ENCODE data around the gene FAM3B. TPM values are rescaled to one million over a fixed set of nuclear protein-coding genes. Genes with fewer than 3 reads are reported as not detected.

Gene FAM3B
- total and polyA plus RNA-seq, 2 experiments from 2014 or later = 2.5 to 3.6 TPM

DNA sequence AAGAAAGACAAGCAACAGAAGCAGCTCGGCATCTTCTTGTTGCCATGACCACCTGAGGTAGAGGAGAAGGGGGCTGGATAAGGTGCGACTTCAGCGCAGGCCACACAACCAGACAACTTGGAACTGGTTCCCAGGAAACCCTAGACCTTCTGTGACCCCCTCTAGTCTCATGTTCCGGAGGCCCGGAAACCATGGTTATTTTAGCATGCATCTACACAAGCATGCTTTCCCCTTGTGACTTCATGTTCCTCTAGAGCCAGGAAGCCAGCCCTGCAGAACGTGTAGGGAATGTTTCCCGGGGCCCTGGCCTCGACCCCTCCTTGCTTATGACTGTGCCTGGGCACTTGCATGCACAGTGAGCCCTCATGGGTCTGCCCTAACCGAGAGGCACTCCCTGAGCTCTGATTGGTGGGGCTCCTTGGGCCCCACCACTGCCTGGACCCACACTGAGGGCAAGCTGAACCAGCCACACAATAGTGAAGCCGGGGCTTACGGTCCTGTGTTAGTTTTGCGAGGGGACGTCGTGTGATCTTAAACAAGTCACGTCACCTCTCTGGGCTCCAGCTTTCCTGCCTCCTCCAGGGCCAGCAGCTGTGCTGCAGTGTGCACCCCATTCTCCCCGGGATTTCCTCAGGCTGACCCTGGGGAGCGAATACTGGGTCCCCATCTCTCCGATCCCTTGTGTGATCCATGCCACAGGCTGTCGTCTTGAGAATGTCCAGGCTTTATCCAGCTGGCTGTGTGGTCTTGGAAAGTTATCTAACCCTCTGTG is 33.2 kb downstream of the FAM3B start:
- no peaks in the 10 kb centered on the region for H3K4me1 Mint-ChIP-seq
- no peaks in the 10 kb centered on the region for H3K36me3 Mint-ChIP-seq (ENCODE audit: low read depth)
- H3K4me3 ChIP-seq = no peak overlapping the region
- no peaks in the 10 kb centered on the region for H3F3A ChIP-seq (replicated peaks; ENCODE audit: low read depth)
- H3K4me2 ChIP-seq = no peak overlapping the region
- H3K36me3 ChIP-seq (ENCODE audit: insufficient read depth) = no peaks in the 10 kb centered on the region
- no peak for ATAC-seq
- H4K20me1 ChIP-seq (replicated peaks; ENCODE audit: insufficient read depth) = no peaks in the 10 kb centered on the region; the same call in 1 of the 2 replicates
- no peak for TF ChIP-seq NANOG (IDR thresholded peaks at IDR 0.05; ENCODE audit: borderline replicate concordance)
- TF ChIP-seq ZNF114 (CRISPR knock-in tag; IDR thresholded peaks at IDR 0.05) = no peak
- TF ChIP-seq ZNF331 (CRISPR knock-in tag; IDR thresholded peaks at IDR 0.05; ENCODE audit: low read depth) = no peak
- TF ChIP-seq, protein P1, sequence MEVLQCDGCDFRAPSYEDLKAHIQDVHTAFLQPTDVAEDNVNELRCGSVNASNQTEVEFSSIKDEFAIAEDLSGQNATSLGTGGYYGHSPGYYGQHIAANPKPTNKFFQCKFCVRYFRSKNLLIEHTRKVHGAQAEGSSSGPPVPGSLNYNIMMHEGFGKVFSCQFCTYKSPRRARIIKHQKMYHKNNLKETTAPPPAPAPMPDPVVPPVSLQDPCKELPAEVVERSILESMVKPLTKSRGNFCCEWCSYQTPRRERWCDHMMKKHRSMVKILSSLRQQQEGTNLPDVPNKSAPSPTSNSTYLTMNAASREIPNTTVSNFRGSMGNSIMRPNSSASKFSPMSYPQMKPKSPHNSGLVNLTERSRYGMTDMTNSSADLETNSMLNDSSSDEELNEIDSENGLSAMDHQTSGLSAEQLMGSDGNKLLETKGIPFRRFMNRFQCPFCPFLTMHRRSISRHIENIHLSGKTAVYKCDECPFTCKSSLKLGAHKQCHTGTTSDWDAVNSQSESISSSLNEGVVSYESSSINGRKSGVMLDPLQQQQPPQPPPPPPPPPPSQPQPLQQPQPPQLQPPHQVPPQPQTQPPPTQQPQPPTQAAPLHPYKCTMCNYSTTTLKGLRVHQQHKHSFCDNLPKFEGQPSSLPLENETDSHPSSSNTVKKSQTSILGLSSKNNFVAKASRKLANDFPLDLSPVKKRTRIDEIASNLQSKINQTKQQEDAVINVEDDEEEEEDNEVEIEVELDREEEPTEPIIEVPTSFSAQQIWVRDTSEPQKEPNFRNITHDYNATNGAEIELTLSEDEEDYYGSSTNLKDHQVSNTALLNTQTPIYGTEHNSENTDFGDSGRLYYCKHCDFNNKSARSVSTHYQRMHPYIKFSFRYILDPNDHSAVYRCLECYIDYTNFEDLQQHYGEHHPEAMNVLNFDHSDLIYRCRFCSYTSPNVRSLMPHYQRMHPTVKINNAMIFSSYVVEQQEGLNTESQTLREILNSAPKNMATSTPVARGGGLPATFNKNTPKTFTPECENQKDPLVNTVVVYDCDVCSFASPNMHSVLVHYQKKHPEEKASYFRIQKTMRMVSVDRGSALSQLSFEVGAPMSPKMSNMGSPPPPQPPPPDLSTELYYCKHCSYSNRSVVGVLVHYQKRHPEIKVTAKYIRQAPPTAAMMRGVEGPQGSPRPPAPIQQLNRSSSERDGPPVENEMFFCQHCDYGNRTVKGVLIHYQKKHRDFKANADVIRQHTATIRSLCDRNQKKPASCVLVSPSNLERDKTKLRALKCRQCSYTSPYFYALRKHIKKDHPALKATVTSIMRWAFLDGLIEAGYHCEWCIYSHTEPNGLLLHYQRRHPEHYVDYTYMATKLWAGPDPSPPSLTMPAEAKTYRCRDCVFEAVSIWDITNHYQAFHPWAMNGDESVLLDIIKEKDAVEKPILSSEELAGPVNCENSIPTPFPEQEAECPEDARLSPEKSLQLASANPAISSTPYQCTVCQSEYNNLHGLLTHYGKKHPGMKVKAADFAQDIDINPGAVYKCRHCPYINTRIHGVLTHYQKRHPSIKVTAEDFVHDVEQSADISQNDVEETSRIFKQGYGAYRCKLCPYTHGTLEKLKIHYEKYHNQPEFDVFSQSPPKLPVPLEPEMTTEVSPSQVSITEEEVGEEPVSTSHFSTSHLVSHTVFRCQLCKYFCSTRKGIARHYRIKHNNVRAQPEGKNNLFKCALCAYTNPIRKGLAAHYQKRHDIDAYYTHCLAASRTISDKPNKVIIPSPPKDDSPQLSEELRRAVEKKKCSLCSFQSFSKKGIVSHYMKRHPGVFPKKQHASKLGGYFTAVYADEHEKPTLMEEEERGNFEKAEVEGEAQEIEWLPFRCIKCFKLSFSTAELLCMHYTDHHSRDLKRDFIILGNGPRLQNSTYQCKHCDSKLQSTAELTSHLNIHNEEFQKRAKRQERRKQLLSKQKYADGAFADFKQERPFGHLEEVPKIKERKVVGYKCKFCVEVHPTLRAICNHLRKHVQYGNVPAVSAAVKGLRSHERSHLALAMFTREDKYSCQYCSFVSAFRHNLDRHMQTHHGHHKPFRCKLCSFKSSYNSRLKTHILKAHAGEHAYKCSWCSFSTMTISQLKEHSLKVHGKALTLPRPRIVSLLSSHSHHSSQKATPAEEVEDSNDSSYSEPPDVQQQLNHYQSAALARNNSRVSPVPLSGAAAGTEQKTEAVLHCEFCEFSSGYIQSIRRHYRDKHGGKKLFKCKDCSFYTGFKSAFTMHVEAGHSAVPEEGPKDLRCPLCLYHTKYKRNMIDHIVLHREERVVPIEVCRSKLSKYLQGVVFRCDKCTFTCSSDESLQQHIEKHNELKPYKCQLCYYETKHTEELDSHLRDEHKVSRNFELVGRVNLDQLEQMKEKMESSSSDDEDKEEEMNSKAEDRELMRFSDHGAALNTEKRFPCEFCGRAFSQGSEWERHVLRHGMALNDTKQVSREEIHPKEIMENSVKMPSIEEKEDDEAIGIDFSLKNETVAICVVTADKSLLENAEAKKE (CRISPR knock-in tag; IDR thresholded peaks at IDR 0.05) = no peak
- no peak for TF ChIP-seq STAT1 (IDR thresholded peaks at IDR 0.05; ENCODE audit: unreplicated experiment)
- no peak for TF ChIP-seq EZH2 (IDR thresholded peaks at IDR 0.05; ENCODE audit: low read depth, unreplicated experiment)
- TF ChIP-seq, protein P2, sequence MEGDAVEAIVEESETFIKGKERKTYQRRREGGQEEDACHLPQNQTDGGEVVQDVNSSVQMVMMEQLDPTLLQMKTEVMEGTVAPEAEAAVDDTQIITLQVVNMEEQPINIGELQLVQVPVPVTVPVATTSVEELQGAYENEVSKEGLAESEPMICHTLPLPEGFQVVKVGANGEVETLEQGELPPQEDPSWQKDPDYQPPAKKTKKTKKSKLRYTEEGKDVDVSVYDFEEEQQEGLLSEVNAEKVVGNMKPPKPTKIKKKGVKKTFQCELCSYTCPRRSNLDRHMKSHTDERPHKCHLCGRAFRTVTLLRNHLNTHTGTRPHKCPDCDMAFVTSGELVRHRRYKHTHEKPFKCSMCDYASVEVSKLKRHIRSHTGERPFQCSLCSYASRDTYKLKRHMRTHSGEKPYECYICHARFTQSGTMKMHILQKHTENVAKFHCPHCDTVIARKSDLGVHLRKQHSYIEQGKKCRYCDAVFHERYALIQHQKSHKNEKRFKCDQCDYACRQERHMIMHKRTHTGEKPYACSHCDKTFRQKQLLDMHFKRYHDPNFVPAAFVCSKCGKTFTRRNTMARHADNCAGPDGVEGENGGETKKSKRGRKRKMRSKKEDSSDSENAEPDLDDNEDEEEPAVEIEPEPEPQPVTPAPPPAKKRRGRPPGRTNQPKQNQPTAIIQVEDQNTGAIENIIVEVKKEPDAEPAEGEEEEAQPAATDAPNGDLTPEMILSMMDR (conservative IDR thresholded peaks at IDR 0.05; ENCODE audit: low read depth in 2 of 2) = no peak
- no peak for TF ChIP-seq CREB1 (CRISPR knock-in tag; IDR thresholded peaks at IDR 0.05; ENCODE audit: low read depth)
- TF ChIP-seq, protein P3, sequence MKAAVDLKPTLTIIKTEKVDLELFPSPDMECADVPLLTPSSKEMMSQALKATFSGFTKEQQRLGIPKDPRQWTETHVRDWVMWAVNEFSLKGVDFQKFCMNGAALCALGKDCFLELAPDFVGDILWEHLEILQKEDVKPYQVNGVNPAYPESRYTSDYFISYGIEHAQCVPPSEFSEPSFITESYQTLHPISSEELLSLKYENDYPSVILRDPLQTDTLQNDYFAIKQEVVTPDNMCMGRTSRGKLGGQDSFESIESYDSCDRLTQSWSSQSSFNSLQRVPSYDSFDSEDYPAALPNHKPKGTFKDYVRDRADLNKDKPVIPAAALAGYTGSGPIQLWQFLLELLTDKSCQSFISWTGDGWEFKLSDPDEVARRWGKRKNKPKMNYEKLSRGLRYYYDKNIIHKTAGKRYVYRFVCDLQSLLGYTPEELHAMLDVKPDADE (IDR thresholded peaks at IDR 0.05) = no peak
- TF ChIP-seq POLR2AphosphoS5 (IDR thresholded peaks at IDR 0.05; ENCODE audit: low read depth) = no peak
- no peak for TF ChIP-seq EZH2phosphoT487 (IDR thresholded peaks at IDR 0.05; ENCODE audit: unreplicated experiment)
- TF ChIP-seq, protein P4, sequence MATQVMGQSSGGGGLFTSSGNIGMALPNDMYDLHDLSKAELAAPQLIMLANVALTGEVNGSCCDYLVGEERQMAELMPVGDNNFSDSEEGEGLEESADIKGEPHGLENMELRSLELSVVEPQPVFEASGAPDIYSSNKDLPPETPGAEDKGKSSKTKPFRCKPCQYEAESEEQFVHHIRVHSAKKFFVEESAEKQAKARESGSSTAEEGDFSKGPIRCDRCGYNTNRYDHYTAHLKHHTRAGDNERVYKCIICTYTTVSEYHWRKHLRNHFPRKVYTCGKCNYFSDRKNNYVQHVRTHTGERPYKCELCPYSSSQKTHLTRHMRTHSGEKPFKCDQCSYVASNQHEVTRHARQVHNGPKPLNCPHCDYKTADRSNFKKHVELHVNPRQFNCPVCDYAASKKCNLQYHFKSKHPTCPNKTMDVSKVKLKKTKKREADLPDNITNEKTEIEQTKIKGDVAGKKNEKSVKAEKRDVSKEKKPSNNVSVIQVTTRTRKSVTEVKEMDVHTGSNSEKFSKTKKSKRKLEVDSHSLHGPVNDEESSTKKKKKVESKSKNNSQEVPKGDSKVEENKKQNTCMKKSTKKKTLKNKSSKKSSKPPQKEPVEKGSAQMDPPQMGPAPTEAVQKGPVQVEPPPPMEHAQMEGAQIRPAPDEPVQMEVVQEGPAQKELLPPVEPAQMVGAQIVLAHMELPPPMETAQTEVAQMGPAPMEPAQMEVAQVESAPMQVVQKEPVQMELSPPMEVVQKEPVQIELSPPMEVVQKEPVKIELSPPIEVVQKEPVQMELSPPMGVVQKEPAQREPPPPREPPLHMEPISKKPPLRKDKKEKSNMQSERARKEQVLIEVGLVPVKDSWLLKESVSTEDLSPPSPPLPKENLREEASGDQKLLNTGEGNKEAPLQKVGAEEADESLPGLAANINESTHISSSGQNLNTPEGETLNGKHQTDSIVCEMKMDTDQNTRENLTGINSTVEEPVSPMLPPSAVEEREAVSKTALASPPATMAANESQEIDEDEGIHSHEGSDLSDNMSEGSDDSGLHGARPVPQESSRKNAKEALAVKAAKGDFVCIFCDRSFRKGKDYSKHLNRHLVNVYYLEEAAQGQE (IDR thresholded peaks at IDR 0.05; ENCODE audit: unreplicated experiment) = no peak
- TF ChIP-seq JUNB (IDR thresholded peaks at IDR 0.05; ENCODE audit: unreplicated experiment) = no peak
- H2AFZ ChIP-seq = no peak overlapping the region
- H3K9me2 ChIP-seq (ENCODE audit: insufficient read depth) = no peaks in the 10 kb centered on the region
- H3K27ac Mint-ChIP-seq = no peak overlapping the region
- no peak overlapping the region for H3K27ac ChIP-seq (ENCODE audit: low read depth)
- H3K9me3 Mint-ChIP-seq = no peaks in the 10 kb centered on the region
- H3K4me1 ChIP-seq (ENCODE audit: insufficient read depth) = no peaks in the 10 kb centered on the region
- DNase-seq (ENCODE audit: low spot score) = no peak
- no peak overlapping the region for H3K4me3 Mint-ChIP-seq
- H3K27me3 ChIP-seq (ENCODE audit: insufficient read depth) = no peaks in the 10 kb centered on the region
- H3K27me3 Mint-ChIP-seq (ENCODE audit: insufficient read depth, low read depth, poor library complexity) = peaks cover 5% of the 10 kb centered on the region
- H3K79me2 ChIP-seq (replicated peaks; ENCODE audit: insufficient read depth) = no peaks in the 10 kb centered on the region

Data from GM23338 (cell line).